NB4 (cell line): ENCODE results near the gene LMOD1.

ENCODE experiments used
- CTCF ChIP-seq: IDR thresholded peaks from one replicate; pipeline ENCODE4 v1.5.1; 2012; ENCODE audit warnings: low read depth, low read length
- MYC ChIP-seq: IDR thresholded peaks from 2 replicates; pipeline ENCODE4 v1.6.1; 2011; ENCODE audit warnings: low read depth, low read length
- POLR2A ChIP-seq: IDR thresholded peaks from 2 replicates; pipeline ENCODE4 v1.6.1; 2011; ENCODE audit warnings: mild to moderate bottlenecking; ENCODE audit not compliant: insufficient read length; ENCODE audit errors: extremely low read depth

DNA sequence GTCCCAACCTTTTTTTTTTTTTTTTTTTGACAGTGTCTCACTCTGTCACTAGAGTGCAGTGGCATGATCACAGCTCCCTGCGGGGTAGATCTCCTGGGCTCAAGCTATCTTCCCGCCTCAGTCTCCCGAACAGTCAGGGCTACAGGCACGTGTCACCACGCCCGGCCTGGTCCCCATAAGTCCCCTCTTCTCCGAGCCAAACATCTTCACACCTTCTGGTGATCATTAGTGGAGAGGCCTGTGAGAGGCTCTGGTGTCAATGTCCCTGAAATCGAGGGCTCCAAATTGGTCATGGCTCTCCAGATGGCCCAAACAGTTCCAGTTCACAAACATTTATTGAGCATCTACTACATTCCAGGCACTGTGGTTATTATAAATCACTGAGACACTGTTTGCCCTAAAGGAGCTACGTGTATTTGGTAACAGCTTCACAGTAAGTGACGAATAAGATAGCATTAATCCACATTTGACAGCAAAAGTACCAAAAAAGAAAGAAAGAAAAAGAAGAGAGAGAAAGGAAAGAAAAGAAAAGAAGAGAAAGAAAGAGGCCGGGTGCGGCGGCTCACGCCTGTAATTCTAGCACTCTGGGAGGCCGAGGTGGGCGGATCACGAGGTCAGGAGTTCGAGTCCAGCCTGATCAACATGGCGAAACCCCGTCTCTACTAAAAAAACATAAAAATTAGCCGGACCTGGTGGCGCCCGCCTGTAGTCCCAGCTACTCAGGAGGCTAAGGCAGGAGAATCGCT, 8.1 kb upstream of the LMOD1 start:
- TF ChIP-seq CTCF, result no peak
- no peak for TF ChIP-seq POLR2A
- TF ChIP-seq MYC, result no peak
